Body of pancreas (tissue), 4 donors: ENCODE measurements around the gene MAPK10.

Experiments
- CTCF ChIP-seq, 7 experiments: fragments of 450-650 bp in 4 of 7; fragments of 200-600 bp in 3 of 7; sonication (generic) in 3 of 7; IDR thresholded peaks; one replicate each; pipeline ENCODE4 v1.5.1; 2016 to 2019; ENCODE audit warnings: antibody characterized with exemption in 7 of 7
- POLR2A ChIP-seq, 3 donors: fragments of 450-650 bp; IDR thresholded peaks; one replicate each; pipeline ENCODE4 v1.6.1; 2016; ENCODE audit warnings: antibody characterized with exemption in 3 of 3, mild to moderate bottlenecking in 2 of 3

GRCh38 chr4:86160426-86160825 is 199.4 kb downstream of the MAPK10 start:
- TF ChIP-seq CTCF (IDR thresholded peaks at IDR 0.05) (no peak), POLR2A (IDR thresholded peaks at IDR 0.05) (no peak)
